K562 (cell line): ENCODE data around the gene DEPP1.

Source experiments
- EZH2 ChIP-seq: IDR thresholded peaks from 2 replicates; pipeline ENCODE4 v1.6.1; 2012; ENCODE audit warnings: low read depth, mild to moderate bottlenecking, inconsistent platforms, low read length, borderline replicate concordance
- HDAC8 ChIP-seq: fragments of 450-650 bp; IDR thresholded peaks from 2 replicates; pipeline ENCODE4 v1.6.1; 2016; ENCODE audit warnings: mild to moderate bottlenecking, missing genetic modification characterization, moderate library complexity, missing compliant biosample characterization
- MAFF ChIP-seq: IDR thresholded peaks from 2 replicates; pipeline ENCODE4 v1.6.1; 2012; ENCODE audit warnings: low read length, improper control_type of control experiment
- MIER1 ChIP-seq: fragments of 450-650 bp; IDR thresholded peaks from 2 replicates; pipeline ENCODE4 v1.6.1; 2016; ENCODE audit warnings: antibody characterized with exemption, mild to moderate bottlenecking, low read depth
- MXI1 ChIP-seq: IDR thresholded peaks from 2 replicates; pipeline ENCODE4 v1.6.1; 2011; ENCODE audit warnings: low read depth, mild to moderate bottlenecking, improper control_type of control experiment, low read length
- TBP ChIP-seq: optimal IDR thresholded peaks from 2 replicates; pipeline ENCODE3; 2011; ENCODE audit warnings: low read depth, low read length, improper control_type of control experiment
- ZEB2 ChIP-seq: fragments of 450-650 bp; IDR thresholded peaks from 2 replicates; pipeline ENCODE4 v1.6.1; 2016
- ZNF3 ChIP-seq: fragments of 250-450 bp; sonication (Bioruptor Pico); IDR thresholded peaks from 2 replicates; pipeline ENCODE4 v1.5.0; 2021; ENCODE audit warnings: mild to moderate bottlenecking, moderate library complexity
- ZNF431 ChIP-seq: sonication (generic); formaldehyde crosslinking; IDR thresholded peaks from 2 replicates; pipeline ENCODE4 v1.8.0; 2022; ENCODE audit warnings: mild to moderate bottlenecking, missing genetic modification reagents
- TF ChIP-seq, protein P1 (sequence below): sonication (generic); formaldehyde crosslinking; IDR thresholded peaks from 2 replicates; pipeline ENCODE4 v1.8.0; 2022; ENCODE audit warnings: mild to moderate bottlenecking, missing genetic modification reagents, borderline replicate concordance
- TF ChIP-seq, protein P2 (sequence below): fragments of 150-350 bp; IDR thresholded peaks from 2 replicates; pipeline ENCODE4 v1.6.1; 2014; ENCODE audit warnings: low read depth, mild to moderate bottlenecking, low read length, borderline replicate concordance

DNA sequence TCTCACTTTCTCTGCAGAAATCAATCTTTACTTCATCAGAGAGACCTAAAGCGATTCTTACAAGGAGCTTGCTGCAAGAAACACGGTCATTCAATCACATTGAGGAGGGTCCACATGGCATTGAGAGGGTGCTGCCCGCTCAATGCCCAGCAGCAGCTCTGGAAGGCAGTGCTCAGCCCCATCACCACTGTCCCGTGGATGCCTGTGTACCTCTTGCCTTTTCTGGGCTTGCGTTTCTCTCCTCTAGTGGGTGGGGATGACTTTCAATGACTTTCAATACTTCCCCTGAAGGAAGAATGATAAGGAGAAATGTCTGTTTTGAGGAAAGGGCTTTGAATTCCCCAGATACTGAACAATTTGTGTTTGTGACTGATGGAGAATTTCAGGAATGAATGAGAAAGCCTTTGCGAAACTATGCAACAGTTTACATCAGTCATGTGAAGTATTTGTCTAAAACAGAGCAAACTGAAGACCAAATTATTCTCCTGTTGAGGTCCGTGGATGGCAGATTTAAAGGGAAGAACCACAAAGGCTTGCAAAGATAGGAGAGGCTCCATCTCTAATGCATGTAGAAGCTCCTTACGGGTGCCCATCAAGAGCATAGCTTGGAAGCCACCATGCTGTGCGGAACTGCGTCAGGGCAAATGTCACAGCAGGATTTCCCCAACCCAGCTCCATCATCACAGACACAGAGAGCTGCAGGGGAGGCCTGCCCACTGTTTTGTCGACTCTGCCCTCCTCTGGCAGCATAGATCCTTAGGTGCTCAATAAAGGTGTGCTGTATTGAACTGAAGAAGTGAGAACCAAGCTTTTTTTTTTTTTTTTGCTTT is 15.5 kb upstream of the DEPP1 start:
- no peak for TF ChIP-seq MXI1
- TF ChIP-seq ZNF431 (CRISPR knock-in tag), result no peak
- TF ChIP-seq, protein P1, sequence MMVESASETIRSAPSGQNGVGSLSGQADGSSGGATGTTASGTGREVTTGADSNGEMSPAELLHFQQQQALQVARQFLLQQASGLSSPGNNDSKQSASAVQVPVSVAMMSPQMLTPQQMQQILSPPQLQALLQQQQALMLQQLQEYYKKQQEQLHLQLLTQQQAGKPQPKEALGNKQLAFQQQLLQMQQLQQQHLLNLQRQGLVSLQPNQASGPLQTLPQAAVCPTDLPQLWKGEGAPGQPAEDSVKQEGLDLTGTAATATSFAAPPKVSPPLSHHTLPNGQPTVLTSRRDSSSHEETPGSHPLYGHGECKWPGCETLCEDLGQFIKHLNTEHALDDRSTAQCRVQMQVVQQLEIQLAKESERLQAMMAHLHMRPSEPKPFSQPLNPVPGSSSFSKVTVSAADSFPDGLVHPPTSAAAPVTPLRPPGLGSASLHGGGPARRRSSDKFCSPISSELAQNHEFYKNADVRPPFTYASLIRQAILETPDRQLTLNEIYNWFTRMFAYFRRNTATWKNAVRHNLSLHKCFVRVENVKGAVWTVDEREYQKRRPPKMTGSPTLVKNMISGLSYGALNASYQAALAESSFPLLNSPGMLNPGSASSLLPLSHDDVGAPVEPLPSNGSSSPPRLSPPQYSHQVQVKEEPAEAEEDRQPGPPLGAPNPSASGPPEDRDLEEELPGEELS (CRISPR knock-in tag), result no peak
- TF ChIP-seq MAFF, result no peak
- no peak for TF ChIP-seq HDAC8 (tag)
- TF ChIP-seq ZEB2, result no peak
- TF ChIP-seq TBP, result no peak
- TF ChIP-seq, protein P2, sequence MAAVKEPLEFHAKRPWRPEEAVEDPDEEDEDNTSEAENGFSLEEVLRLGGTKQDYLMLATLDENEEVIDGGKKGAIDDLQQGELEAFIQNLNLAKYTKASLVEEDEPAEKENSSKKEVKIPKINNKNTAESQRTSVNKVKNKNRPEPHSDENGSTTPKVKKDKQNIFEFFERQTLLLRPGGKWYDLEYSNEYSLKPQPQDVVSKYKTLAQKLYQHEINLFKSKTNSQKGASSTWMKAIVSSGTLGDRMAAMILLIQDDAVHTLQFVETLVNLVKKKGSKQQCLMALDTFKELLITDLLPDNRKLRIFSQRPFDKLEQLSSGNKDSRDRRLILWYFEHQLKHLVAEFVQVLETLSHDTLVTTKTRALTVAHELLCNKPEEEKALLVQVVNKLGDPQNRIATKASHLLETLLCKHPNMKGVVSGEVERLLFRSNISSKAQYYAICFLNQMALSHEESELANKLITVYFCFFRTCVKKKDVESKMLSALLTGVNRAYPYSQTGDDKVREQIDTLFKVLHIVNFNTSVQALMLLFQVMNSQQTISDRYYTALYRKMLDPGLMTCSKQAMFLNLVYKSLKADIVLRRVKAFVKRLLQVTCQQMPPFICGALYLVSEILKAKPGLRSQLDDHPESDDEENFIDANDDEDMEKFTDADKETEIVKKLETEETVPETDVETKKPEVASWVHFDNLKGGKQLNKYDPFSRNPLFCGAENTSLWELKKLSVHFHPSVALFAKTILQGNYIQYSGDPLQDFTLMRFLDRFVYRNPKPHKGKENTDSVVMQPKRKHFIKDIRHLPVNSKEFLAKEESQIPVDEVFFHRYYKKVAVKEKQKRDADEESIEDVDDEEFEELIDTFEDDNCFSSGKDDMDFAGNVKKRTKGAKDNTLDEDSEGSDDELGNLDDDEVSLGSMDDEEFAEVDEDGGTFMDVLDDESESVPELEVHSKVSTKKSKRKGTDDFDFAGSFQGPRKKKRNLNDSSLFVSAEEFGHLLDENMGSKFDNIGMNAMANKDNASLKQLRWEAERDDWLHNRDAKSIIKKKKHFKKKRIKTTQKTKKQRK, result no peak
- no peak for TF ChIP-seq MIER1
- TF ChIP-seq ZNF3 (CRISPR knock-in tag), result no peak
- TF ChIP-seq EZH2, result no peak
